Measurements from ENCODE around the gene PTPN3. TPM values are rescaled to one million over a fixed set of nuclear protein-coding genes. Genes with fewer than 3 reads are reported as not detected.
A peak's percentile ranks its signal among the peaks of the same experiment; 100 is the strongest.

The PTPN3 gene
- total and polyA plus RNA-seq, 10 of the 15 experiments (the other 5 are each of a cell fraction or from before 2014, with no cell fraction given): 0.18 to 1.3 (median 0.39) TPM

GRCh38 chr9:109401169-109401989 lies 96.7 kb downstream of the PTPN3 start (continued):
- TF ChIP-seq TCF3 (IDR thresholded peaks at IDR 0.05; ENCODE audit: borderline replicate concordance, insufficient read depth, low read depth, low read length) (no peak), FOS (IDR thresholded peaks at IDR 0.05; ENCODE audit: borderline replicate concordance, extremely low read depth, insufficient read length) (no peak), CHD2 (IDR thresholded peaks at IDR 0.05; ENCODE audit: borderline replicate concordance, low read depth, low read length) (no peak), KAT2A (conservative IDR thresholded peaks at IDR 0.05; ENCODE audit: control insufficient read depth, low read depth, low read length) (no peak), RCOR1 (conservative IDR thresholded peaks at IDR 0.05; ENCODE audit: low read depth, low read length) (no peak), POU2F2 (IDR thresholded peaks at IDR 0.05; ENCODE audit: borderline replicate concordance, low read depth, low read length) (peak; percentile 56; the same call in 1 of the 3 replicates), ZNF24 (IDR thresholded peaks at IDR 0.05) (no peak), RELA (IDR thresholded peaks at IDR 0.05; ENCODE audit: borderline replicate concordance, partially characterized antibody) (peak; percentile 56), NR2C1 (IDR thresholded peaks at IDR 0.05) (no peak), RBBP5 (conservative IDR thresholded peaks at IDR 0.05) (no peak), EP300 (IDR thresholded peaks at IDR 0.05; ENCODE audit: borderline replicate concordance in 1 of 2, control insufficient read depth in 1 of 2, low read depth in 2 of 2, low read length in 2 of 2) (no peak), MTA3 (IDR thresholded peaks at IDR 0.05; ENCODE audit: borderline replicate concordance, low read length) (no peak), SREBF1 (IDR thresholded peaks at IDR 0.05; ENCODE audit: low read length) (no peak), SRF (IDR thresholded peaks at IDR 0.05; ENCODE audit: low read depth in 2 of 2, low read length in 2 of 2) (no peak), NR2C2 (IDR thresholded peaks at IDR 0.05; ENCODE audit: borderline replicate concordance, control insufficient read depth, insufficient read length, low read depth) (no peak), NR2F1 (conservative IDR thresholded peaks at IDR 0.05) (no peak), PKNOX1 (IDR thresholded peaks at IDR 0.05) (0 out of 2 replicates have a peak, but pooled peaks have one; percentile 21), CEBPB (IDR thresholded peaks at IDR 0.05; ENCODE audit: borderline replicate concordance in 1 of 2, low read depth in 2 of 2, low read length in 2 of 2) (no peak), KDM1A (IDR thresholded peaks at IDR 0.05; ENCODE audit: borderline replicate concordance) (no peak), MEF2A (IDR thresholded peaks at IDR 0.05; ENCODE audit: insufficient read depth, low read depth, low read length) (no peak), SMAD5 (IDR thresholded peaks at IDR 0.05; ENCODE audit: low read depth) (no peak), CBFB (IDR thresholded peaks at IDR 0.05; ENCODE audit: low read depth) (no peak), PAX5 (IDR thresholded peaks at IDR 0.05; ENCODE audit: borderline replicate concordance, low read depth, low read length) (0 out of 2 replicates have a peak, but pooled peaks have one; percentile 33)
- TF ChIP-seq, protein P1, sequence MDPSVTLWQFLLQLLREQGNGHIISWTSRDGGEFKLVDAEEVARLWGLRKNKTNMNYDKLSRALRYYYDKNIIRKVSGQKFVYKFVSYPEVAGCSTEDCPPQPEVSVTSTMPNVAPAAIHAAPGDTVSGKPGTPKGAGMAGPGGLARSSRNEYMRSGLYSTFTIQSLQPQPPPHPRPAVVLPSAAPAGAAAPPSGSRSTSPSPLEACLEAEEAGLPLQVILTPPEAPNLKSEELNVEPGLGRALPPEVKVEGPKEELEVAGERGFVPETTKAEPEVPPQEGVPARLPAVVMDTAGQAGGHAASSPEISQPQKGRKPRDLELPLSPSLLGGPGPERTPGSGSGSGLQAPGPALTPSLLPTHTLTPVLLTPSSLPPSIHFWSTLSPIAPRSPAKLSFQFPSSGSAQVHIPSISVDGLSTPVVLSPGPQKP (IDR thresholded peaks at IDR 0.05; ENCODE audit: low read depth, low read length): no peak
- TF ChIP-seq, protein P2, sequence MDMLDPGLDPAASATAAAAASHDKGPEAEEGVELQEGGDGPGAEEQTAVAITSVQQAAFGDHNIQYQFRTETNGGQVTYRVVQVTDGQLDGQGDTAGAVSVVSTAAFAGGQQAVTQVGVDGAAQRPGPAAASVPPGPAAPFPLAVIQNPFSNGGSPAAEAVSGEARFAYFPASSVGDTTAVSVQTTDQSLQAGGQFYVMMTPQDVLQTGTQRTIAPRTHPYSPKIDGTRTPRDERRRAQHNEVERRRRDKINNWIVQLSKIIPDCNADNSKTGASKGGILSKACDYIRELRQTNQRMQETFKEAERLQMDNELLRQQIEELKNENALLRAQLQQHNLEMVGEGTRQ (IDR thresholded peaks at IDR 0.05; ENCODE audit: borderline replicate concordance, low read depth, low read length): no peak

Data from GM12878 (cell line).